H1 (cell line): ENCODE data around the gene ZNF641. TPM values are rescaled to one million over a fixed set of nuclear protein-coding genes. Genes with fewer than 3 reads are reported as not detected.

ENCODE experiments used
- ATF3 ChIP-seq: IDR thresholded peaks from 2 replicates; pipeline ENCODE4 v1.6.1; 2011; ENCODE audit warnings: low read depth, mild to moderate bottlenecking, low read length; ENCODE audit not compliant: insufficient read depth
- CHD2 ChIP-seq: IDR thresholded peaks from 2 replicates; pipeline ENCODE4 v1.6.1; 2012; ENCODE audit warnings: low read length, improper control_type of control experiment
- SIRT6 ChIP-seq: IDR thresholded peaks from one replicate; pipeline ENCODE4 v1.7.1; 2012; ENCODE audit warnings: low read length, inconsistent platforms
- SP4 ChIP-seq: IDR thresholded peaks from 2 replicates; pipeline ENCODE4 v1.6.1; 2012; ENCODE audit warnings: low read length, inconsistent platforms
- SRF ChIP-seq: IDR thresholded peaks from 2 replicates; pipeline ENCODE4 v1.6.1; 2011; ENCODE audit warnings: mild to moderate bottlenecking, low read depth, low read length, moderate library complexity
- TAF7 ChIP-seq: optimal IDR thresholded peaks from 2 replicates; pipeline ENCODE3; 2011; ENCODE audit warnings: low read depth, mild to moderate bottlenecking, inconsistent platforms, low read length, moderate library complexity, borderline replicate concordance
- ZNF274 ChIP-seq: IDR thresholded peaks from 2 replicates; pipeline ENCODE4 v1.7.0; 2012; ENCODE audit warnings: low read length, borderline replicate concordance; ENCODE audit errors: extremely low read depth
- polyA plus RNA-seq, 7 experiments: library from polyadenylated mRNA; depleted of rRNA in 3 of 7; stranded (reverse) in 5 of 7; unstranded in 2 of 7; fragments of >200 nt in 5 of 7; fragments of 200-250 nt in 2 of 7; gene quantifications; 1 replicate in 5 of 7; 2 replicates in 1 of 7; 4 replicates in 1 of 7; pipeline versions ENCODE4 v1.2.1 to v1.2.3, GENCODE V29; 2011 to 2013; ENCODE audit warnings: missing spikeins in 2 of 7, mixed read lengths in 2 of 7
- total RNA-seq: library from RNA; stranded (reverse); fragmentation: NEBNext Ultra II Directional; extraction: Animal tissue kit (Norgen Biotek cat#: 25700); gene quantifications from 2 replicates; pipeline ENCODE4 v1.2.1, GENCODE V29; 2021

ZNF641 gene
- total and polyA plus RNA-seq, 2 of the 8 experiments (the other 6 are each of a cell fraction or from before 2014, with no cell fraction given) = 2.4 to 6.2 TPM

- TF ChIP-seq SRF (no peak), SP4 (no peak), CHD2 (no peak), SIRT6 (no peak), ATF3 (no peak), ZNF274 (no peak), TAF7 (no peak)
These were observed 58.7 kb downstream of the ZNF641 start (continued) for GRCh38 chr12:48292040-48292439.
